NT2/D1 (cell line): ENCODE data around the gene LANCL2.

Source experiments
- SUZ12 ChIP-seq: IDR thresholded peaks from 2 replicates; pipeline ENCODE4 v1.6.1; 2011; ENCODE audit not compliant: insufficient read length, insufficient read depth; ENCODE audit errors: extremely low read depth
- YY1 ChIP-seq: IDR thresholded peaks from 2 replicates; pipeline ENCODE4 v1.6.1; 2011; ENCODE audit not compliant: insufficient read length, insufficient read depth
- ZNF274 ChIP-seq: IDR thresholded peaks from 2 replicates; pipeline ENCODE4 v1.6.1; 2011; ENCODE audit warnings: mild to moderate bottlenecking, low read depth, low read length

- no peak for TF ChIP-seq YY1
- no peak for TF ChIP-seq ZNF274
- no peak for TF ChIP-seq SUZ12
Observed at GRCh38 chr7:55415173-55415778, 50.1 kb downstream of the LANCL2 start.
